ENCODE data around the gene GFER.
"Not testable (repeated sequence)": the region's sequence is repeated elsewhere in the genome, so short reads cannot be mapped to it uniquely, and the experiment has no call there.

GFER gene

GRCh38 chr16:2008009-2008526 lies 24.1 kb downstream of the GFER start:
- DNase-seq: peak; percentile 80

- DNase-seq: peak; percentile 47
Observed at GRCh38 chr16:2008631-2009163, 24.7 kb downstream of the GFER start.

- DNase-seq: no peak
Observed at GRCh38 chr16:2009164-2009711, 25.2 kb downstream of the GFER start.

- DNase-seq: peak; percentile 79
Observed at GRCh38 chr16:2009791-2010510, 26.0 kb downstream of the GFER start, which contains the start of gene ZNF598. TSS of gene ZNF598 (minus strand) at chr16:2009821.

GRCh38 chr16:2011726-2012125 lies 27.7 kb downstream of the GFER start:
- not testable (repeated sequence) for DNase-seq

- no peak for DNase-seq
Observed at GRCh38 chr16:2013527-2013926, 29.5 kb downstream of the GFER start.

GRCh38 chr16:2015117-2015946 lies 31.3 kb downstream of the GFER start:
- peak; percentile 85 for DNase-seq

- DNase-seq: no peak
Observed at GRCh38 chr16:2015947-2016208, 31.9 kb downstream of the GFER start.

GRCh38 chr16:2016407-2016922 lies 32.5 kb downstream of the GFER start:
- no peak for DNase-seq

- DNase-seq: no peak
Observed at GRCh38 chr16:2019518-2019920, 35.5 kb downstream of the GFER start, which contains the start of gene NPW. TSS of gene NPW (plus strand) at chr16:2019785.

GRCh38 chr16:2019921-2020831 lies 36.2 kb downstream of the GFER start:
- DNase-seq: no peak

- DNase-seq: no peak
Observed at GRCh38 chr16:2022723-2023091, 38.7 kb downstream of the GFER start.

GRCh38 chr16:2023092-2024031 lies 39.4 kb downstream of the GFER start:
- DNase-seq: peak; percentile 80

GRCh38 chr16:2024032-2024420 lies 40.0 kb downstream of the GFER start:
- no peak for DNase-seq

GRCh38 chr16:2025251-2025650 lies 41.3 kb downstream of the GFER start:
- DNase-seq: no peak

GRCh38 chr16:2025878-2026460 lies 42.0 kb downstream of the GFER start:
- DNase-seq: no peak

GRCh38 chr16:2026461-2027023 lies 42.5 kb downstream of the GFER start, which contains the start of gene NHERF2:
TSS of gene NHERF2 (plus strand) at chr16:2026902. CDS start at chr16:2027006, 104 bp downstream.
- no peak for DNase-seq

- DNase-seq: no peak
Observed at GRCh38 chr16:2027024-2028010, 43.3 kb downstream of the GFER start.

GRCh38 chr16:2028146-2028545 lies 44.2 kb downstream of the GFER start:
- DNase-seq: no peak
